Upper lobe of left lung (tissue), 6 donors: ENCODE results near the gene CRTC1. TPM values are rescaled to one million over a fixed set of nuclear protein-coding genes. Genes with fewer than 3 reads are reported as not detected.

Experiments used
- ATAC-seq, 2 donors: fragments of 200-7000 bp; cut with Tn5 transposase; one replicate each; pipeline ENCODE4 v1.9.1; 2022; ENCODE audit warnings: mild to moderate bottlenecking in 2 of 2, moderate library complexity in 2 of 2; ENCODE audit not compliant: low FRiP score in 2 of 2
- DNase-seq, 2 donors: peaks; one replicate each; pipeline ENCODE4 v3.0.0-alpha.2; 2019 to 2020
- H3K27ac ChIP-seq, 4 donors: fragments of 200-600 bp; sonication (generic); one replicate each; pipeline ENCODE4 v1.5.1; 2016 to 2019
- H3K27me3 ChIP-seq, 4 donors: fragments of 200-600 bp; sonication (generic); one replicate each; pipeline ENCODE4 v1.5.1; 2017 to 2019
- H3K36me3 ChIP-seq, 4 donors: fragments of 200-600 bp; sonication (generic); one replicate each; pipeline ENCODE4 v1.5.1; 2016 to 2019
- H3K4me1 ChIP-seq, 4 donors: fragments of 200-600 bp; sonication (generic); one replicate each; pipeline ENCODE4 v1.5.1; 2018 to 2019
- H3K4me3 ChIP-seq, 4 donors: fragments of 200-600 bp; sonication (generic); one replicate each; pipeline ENCODE4 v1.5.1; 2017 to 2019; ENCODE audit warnings: mild to moderate bottlenecking in 2 of 4, moderate library complexity in 1 of 4
- H3K9me3 ChIP-seq, 4 donors: fragments of 200-600 bp; sonication (generic); one replicate each; pipeline ENCODE4 v1.5.1; 2018 to 2019
- EP300 ChIP-seq, 4 donors: sonication (generic); formaldehyde crosslinking; IDR thresholded peaks; one replicate each; pipeline ENCODE4 v1.5.1; 2017; ENCODE audit warnings: antibody characterized with exemption in 4 of 4, control low read depth in 2 of 4
- POLR2A ChIP-seq, 4 donors: fragments of 450-650 bp; IDR thresholded peaks; one replicate each; pipeline ENCODE4 v1.5.1; 2016 to 2017; ENCODE audit warnings: antibody characterized with exemption in 4 of 4, mild to moderate bottlenecking in 2 of 4
- POLR2AphosphoS5 ChIP-seq, 2 donors: sonication (generic); formaldehyde crosslinking; IDR thresholded peaks; one replicate each; pipeline ENCODE4 v1.5.1; 2017; ENCODE audit warnings: antibody characterized with exemption in 2 of 2
- WGBS, 2 donors: methylation state at CpG; one replicate each; pipeline ENCODE4 v1.1.5; 2017 to 2018; 5-methylcytosine and 5-hydroxymethylcytosine counted together
- total RNA-seq, 6 donors: library from RNA; depleted of rRNA in 4 of 6; stranded (reverse); fragments of >200 nt in 4 of 6; gene quantifications; one replicate each; pipeline versions ENCODE4 v1.1.0 to v1.2.1, GENCODE V29; 2016 to 2021
- TF ChIP-seq, protein P1 (sequence below), 6 experiments: fragments of 450-650 bp in 4 of 6; fragments of 200-600 bp in 2 of 6; sonication (generic) in 2 of 6; IDR thresholded peaks; one replicate each; pipeline ENCODE4 v1.5.1; 2016 to 2019; ENCODE audit warnings: antibody characterized with exemption in 6 of 6
- donor health status: DM: no; HTN: no; CAD: no; lungs with moderate emphysema.
- donor health status: DM: no; HTN: yes; CAD: no; lungs with severe emphysema.

CRTC1 gene
- total RNA-seq, 6 donors from 2014 or later: 5.9 to 27.2 (median 15.6) TPM

- no peaks in the 10 kb centered on the region for H3K9me3 ChIP-seq
- no peaks in the 10 kb centered on the region for H3K27me3 ChIP-seq
- peaks cover 0 to 17% (median 6%) of the 10 kb centered on the region in 4 donors for H3K4me1 ChIP-seq
- TF ChIP-seq POLR2AphosphoS5 (IDR thresholded peaks at IDR 0.05): no peak
- TF ChIP-seq POLR2A (IDR thresholded peaks at IDR 0.05): no peak
- TF ChIP-seq, protein P1, sequence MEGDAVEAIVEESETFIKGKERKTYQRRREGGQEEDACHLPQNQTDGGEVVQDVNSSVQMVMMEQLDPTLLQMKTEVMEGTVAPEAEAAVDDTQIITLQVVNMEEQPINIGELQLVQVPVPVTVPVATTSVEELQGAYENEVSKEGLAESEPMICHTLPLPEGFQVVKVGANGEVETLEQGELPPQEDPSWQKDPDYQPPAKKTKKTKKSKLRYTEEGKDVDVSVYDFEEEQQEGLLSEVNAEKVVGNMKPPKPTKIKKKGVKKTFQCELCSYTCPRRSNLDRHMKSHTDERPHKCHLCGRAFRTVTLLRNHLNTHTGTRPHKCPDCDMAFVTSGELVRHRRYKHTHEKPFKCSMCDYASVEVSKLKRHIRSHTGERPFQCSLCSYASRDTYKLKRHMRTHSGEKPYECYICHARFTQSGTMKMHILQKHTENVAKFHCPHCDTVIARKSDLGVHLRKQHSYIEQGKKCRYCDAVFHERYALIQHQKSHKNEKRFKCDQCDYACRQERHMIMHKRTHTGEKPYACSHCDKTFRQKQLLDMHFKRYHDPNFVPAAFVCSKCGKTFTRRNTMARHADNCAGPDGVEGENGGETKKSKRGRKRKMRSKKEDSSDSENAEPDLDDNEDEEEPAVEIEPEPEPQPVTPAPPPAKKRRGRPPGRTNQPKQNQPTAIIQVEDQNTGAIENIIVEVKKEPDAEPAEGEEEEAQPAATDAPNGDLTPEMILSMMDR (IDR thresholded peaks at IDR 0.05): no peak
- TF ChIP-seq EP300 (IDR thresholded peaks at IDR 0.05): no peak
- peaks cover 0 to 5% (median 0%) of the 10 kb centered on the region in 4 donors for H3K36me3 ChIP-seq
- WGBS, 2 donors: 90 to 93% methylated on average over 3 to 9 of the region's 9 CpGs
- no peak overlapping the region for H3K4me3 ChIP-seq
- no peak for ATAC-seq
- no peak for DNase-seq
- no peak overlapping the region for H3K27ac ChIP-seq
Measured at GRCh38 chr19:18773682-18774081, 90.2 kb downstream of the CRTC1 start.

DNA sequence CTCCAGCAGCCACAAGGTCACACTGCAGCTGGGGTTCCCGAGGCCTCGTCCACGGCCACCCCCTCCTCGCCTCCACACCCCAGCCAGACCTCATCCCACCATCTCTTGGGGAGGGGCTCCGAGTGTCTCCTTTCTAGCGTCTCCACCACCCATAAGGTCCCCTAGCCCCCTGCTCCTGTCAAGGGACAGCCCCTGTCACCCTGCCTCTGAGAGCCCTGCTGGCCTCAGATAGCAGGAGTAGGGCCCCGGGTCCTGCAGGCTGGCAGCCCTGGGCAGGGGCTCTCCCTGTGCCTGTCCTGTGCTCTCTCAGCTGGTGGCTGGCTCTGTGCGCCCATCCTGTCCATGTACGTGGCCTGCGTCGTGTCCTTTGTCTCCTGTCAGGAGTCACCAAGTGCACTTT lies 90.6 kb downstream of the CRTC1 start:
- Histone ChIP-seq H3K4me1 (peaks cover 0 to 13% (median 4%) of the 10 kb centered on the region in 4 donors), H3K4me3 (no peak overlapping the region), H3K36me3 (peaks cover 0 to 5% (median 0%) of the 10 kb centered on the region in 4 donors), H3K9me3 (no peaks in the 10 kb centered on the region), H3K27ac (no peak overlapping the region), H3K27me3 (no peaks in the 10 kb centered on the region)
- DNase-seq (peak in 1 of 2 donors; percentile 38), ATAC-seq (no peak)
- no peak for TF ChIP-seq POLR2AphosphoS5 (IDR thresholded peaks at IDR 0.05)
- no peak for TF ChIP-seq POLR2A (IDR thresholded peaks at IDR 0.05)
- TF ChIP-seq EP300 (IDR thresholded peaks at IDR 0.05): no peak
- TF ChIP-seq, protein P1 (IDR thresholded peaks at IDR 0.05): no peak
- 86 to 96% methylated on average over 6 to 9 of the region's 11 CpGs for WGBS, 2 donors

DNA sequence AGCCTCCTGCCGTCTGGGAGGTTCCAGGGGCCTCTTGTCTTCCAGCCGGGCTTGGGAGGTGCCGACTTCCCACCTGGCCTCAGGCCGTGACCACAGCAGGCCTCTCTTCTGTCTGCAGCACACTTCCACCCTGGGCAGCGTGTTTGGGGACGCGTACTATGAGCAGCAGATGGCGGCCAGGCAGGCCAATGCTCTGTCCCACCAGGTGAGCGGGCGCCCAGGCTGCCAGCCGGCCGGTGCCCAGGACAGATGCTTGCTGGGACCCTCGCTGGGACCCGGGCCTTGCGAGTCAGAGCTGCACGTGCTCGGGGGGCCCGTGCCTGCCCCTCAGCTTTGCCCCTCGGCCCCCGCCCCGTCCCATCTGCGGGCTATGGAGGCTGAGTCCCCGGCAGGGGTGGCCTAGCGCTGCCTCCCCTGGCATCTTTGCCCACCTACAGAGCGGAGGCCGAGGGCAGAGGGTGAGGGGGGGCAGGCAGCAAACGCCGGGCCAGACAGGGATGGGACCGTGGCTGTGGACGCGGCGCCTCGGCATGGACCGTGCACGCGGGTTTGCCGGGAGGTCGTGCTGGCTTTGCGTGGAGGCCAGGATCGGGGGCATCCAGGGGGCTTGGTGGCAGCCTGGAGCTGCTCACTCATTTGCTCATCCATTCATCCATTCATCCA lies 91.4 kb downstream of the CRTC1 start:
- no peaks in the 10 kb centered on the region for H3K27me3 ChIP-seq
- peaks cover 0 to 6% (median 3%) of the 10 kb centered on the region in 4 donors for H3K4me1 ChIP-seq
- no peak for ATAC-seq
- no peak overlapping the region for H3K4me3 ChIP-seq
- peaks cover 0 to 5% (median 0%) of the 10 kb centered on the region in 4 donors for H3K36me3 ChIP-seq
- peak in 1 of 2 donors; percentile 82 for DNase-seq
- no peaks in the 10 kb centered on the region for H3K9me3 ChIP-seq
- 94 to 95% methylated on average over 10 to 40 of the region's 40 CpGs for WGBS, 2 donors
- H3K27ac ChIP-seq: no peak overlapping the region
- no peak for TF ChIP-seq POLR2AphosphoS5 (IDR thresholded peaks at IDR 0.05)

- 92 to 96% methylated on average over 8 to 22 of the region's 33 CpGs for WGBS, 2 donors
Measured at GRCh38 chr19:18775586-18776287, 92.3 kb downstream of the CRTC1 start.

DNA sequence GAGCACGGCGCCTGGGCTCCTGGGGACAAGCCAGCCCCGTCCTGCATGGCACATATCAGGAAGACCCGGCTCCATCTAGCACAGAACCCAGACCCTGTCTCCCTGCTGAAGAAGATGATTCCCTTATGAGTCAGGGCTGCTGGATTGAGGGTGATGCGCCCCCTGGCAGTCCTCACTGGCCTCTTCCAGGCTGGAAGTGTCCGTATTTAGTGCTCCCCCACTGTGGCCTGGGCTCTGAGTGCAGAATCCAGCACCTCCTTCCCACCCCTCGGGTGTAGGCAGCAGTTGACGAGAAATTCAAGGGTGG lies 92.8 kb downstream of the CRTC1 start:
- TF ChIP-seq EP300 (IDR thresholded peaks at IDR 0.05): no peak
- no peak for TF ChIP-seq POLR2A (IDR thresholded peaks at IDR 0.05)
- no peak for TF ChIP-seq POLR2AphosphoS5 (IDR thresholded peaks at IDR 0.05)
- TF ChIP-seq, protein P1 (IDR thresholded peaks at IDR 0.05): no peak
- 83% methylated on average over 5 to 8 of the region's 8 CpGs for WGBS, 2 donors
- Histone ChIP-seq H3K4me1 (no peaks in the 10 kb centered on the region), H3K36me3 (peaks cover 0 to 5% (median 0%) of the 10 kb centered on the region in 4 donors), H3K27me3 (no peaks in the 10 kb centered on the region), H3K4me3 (no peak overlapping the region), H3K27ac (no peak overlapping the region), H3K9me3 (no peaks in the 10 kb centered on the region)
- ATAC-seq: peak in 1 of 2 donors; percentile 1
- DNase-seq: no peak

More at GRCh38 chr19:18775586-18776287, 92.3 kb downstream of the CRTC1 start:
- Histone ChIP-seq H3K36me3 (peaks cover 0 to 5% (median 0%) of the 10 kb centered on the region in 4 donors), H3K27ac (no peak overlapping the region), H3K9me3 (no peaks in the 10 kb centered on the region), H3K4me3 (no peak overlapping the region), H3K27me3 (no peaks in the 10 kb centered on the region), H3K4me1 (no peaks in the 10 kb centered on the region)
- TF ChIP-seq POLR2AphosphoS5 (IDR thresholded peaks at IDR 0.05) (no peak), POLR2A (IDR thresholded peaks at IDR 0.05) (no peak), EP300 (IDR thresholded peaks at IDR 0.05) (no peak)
- TF ChIP-seq, protein P1 (IDR thresholded peaks at IDR 0.05): no peak
- peak in 1 of 2 donors; percentile 6 for ATAC-seq
- peak in 1 of 2 donors; percentile 72 for DNase-seq
